AG04450 (cell line): ENCODE data around the gene STPG3. TPM values are rescaled to one million over a fixed set of nuclear protein-coding genes. Genes with fewer than 3 reads are reported as not detected.

Source experiments
- CTCF ChIA-PET: fragments of 300-600, 350-600 bp; formaldehyde crosslinking; extraction: SDS; loops from one replicate; lab custom pipeline; 2022; ENCODE audit warnings: antibody characterized with exemption, inconsistent platforms; lab: Charles Lee
- POLR2A ChIA-PET: fragments of 350-600 bp; formaldehyde crosslinking; extraction: SDS; loops from one replicate; lab custom pipeline; 2021; ENCODE audit warnings: antibody characterized with exemption, inconsistent platforms; lab: Yijun Ruan, JAX
- DNase-seq: peaks from one replicate; pipeline ENCODE4 v3.0.0-alpha.2; 2011; ENCODE audit warnings: low read depth, low spot score
- H3K27ac ChIP-seq: one replicate; pipeline ENCODE4 v1.5.1; 2012; ENCODE audit warnings: low read depth, low read length, control low read depth
- H3K27me3 ChIP-seq: one replicate; pipeline ENCODE4 v1.6.0; 2012; ENCODE audit warnings: low read length; ENCODE audit not compliant: control insufficient read depth, insufficient read depth
- H3K4me3 ChIP-seq: 2 replicates; pipeline ENCODE4 v1.5.1; 2011; ENCODE audit warnings: mild to moderate bottlenecking, low read depth, low read length, control low read depth
- H3K9me3 ChIP-seq: 2 replicates; pipeline ENCODE4 v1.5.1; 2012; ENCODE audit warnings: low read length; ENCODE audit not compliant: control insufficient read depth, insufficient read depth
- CTCF ChIP-seq: IDR thresholded peaks from 2 replicates; pipeline ENCODE4 v1.5.1; 2011; ENCODE audit warnings: low read depth, low read length, control low read depth, inconsistent platforms
- polyA plus RNA-seq: library from polyadenylated mRNA; depleted of rRNA; stranded (reverse); fragments of >200 nt; gene quantifications from 2 replicates; pipeline ENCODE4 v1.2.3, GENCODE V29; 2011

The STPG3 gene
- polyA plus RNA-seq, 1 experiment = not detected

GRCh38 chr9:137281345-137282116 is 30.4 kb downstream of the STPG3 start:
- no peak for DNase-seq
- POLR2A ChIA-PET = no interaction called here
- CTCF ChIA-PET = no interaction called here
- H3K27me3 ChIP-seq = no peaks in the 10 kb centered on the region
- no peak for TF ChIP-seq CTCF
- H3K4me3 ChIP-seq = no peak overlapping the region
- H3K9me3 ChIP-seq = peaks cover 5% of the 10 kb centered on the region; the same call in 1 of the 2 replicates
- no peak overlapping the region for H3K27ac ChIP-seq

- Histone ChIP-seq H3K4me3 (no peak overlapping the region), H3K27me3 (no peaks in the 10 kb centered on the region), H3K27ac (no peak overlapping the region), H3K9me3 (no peaks in the 10 kb centered on the region)
- peak; percentile 60 for TF ChIP-seq CTCF
- no peak for DNase-seq
- CTCF ChIA-PET = interaction anchor here (0.6 to 2.1 kb wide), 8 partner anchors 9 to 319 kb away, joined by 3 to 11 read pairs (median 4); partner anchors contain the start of genes ARRDC1 and EXD3
- POLR2A ChIA-PET = interaction anchor here (0.9 to 1.4 kb wide), 3 partner anchors 10 to 136 kb away, joined by 3 to 5 read pairs (median 4); partner anchors contain the start of genes EXD3 and TOR4A
Observed at GRCh38 chr9:137286975-137287383, 35.9 kb downstream of the STPG3 start.

GRCh38 chr9:137293094-137293481 is 42.0 kb downstream of the STPG3 start:
- peaks cover 19% of the 10 kb centered on the region for H3K27me3 ChIP-seq
- no peak overlapping the region for H3K4me3 ChIP-seq
- TF ChIP-seq CTCF = no peak
- no peak for DNase-seq
- H3K9me3 ChIP-seq = peaks cover 11% of the 10 kb centered on the region
- CTCF ChIA-PET = interaction anchor here (0.7 to 1.2 kb wide), 2 partner anchors 130 to 286 kb away, joined by 4 to 8 read pairs; partner anchors contain the start of genes EXD3 and NOXA1
- POLR2A ChIA-PET = interaction anchor here (0.7 kb wide), 1 partner anchor 9 kb away, joined by 11 read pairs; no protein-coding TSS in a partner anchor
- H3K27ac ChIP-seq = no peak overlapping the region

- ChIA-PET POLR2A (interaction anchor here (0.7 to 1.3 kb wide), 2 partner anchors 8 to 53 kb away, joined by 4 to 11 read pairs; partner anchors contain the start of gene TUBB4B), CTCF (interaction anchor here (0.7 to 1.2 kb wide), 2 partner anchors 129 to 286 kb away, joined by 4 to 8 read pairs; partner anchors contain the start of genes EXD3 and NOXA1)
- Histone ChIP-seq H3K27me3 (peaks cover 24% of the 10 kb centered on the region), H3K9me3 (peaks cover 11% of the 10 kb centered on the region), H3K27ac (no peak overlapping the region), H3K4me3 (no peak overlapping the region)
- no peak for TF ChIP-seq CTCF
- no peak for DNase-seq
Observed at GRCh38 chr9:137293482-137294090, 42.5 kb downstream of the STPG3 start.
